Stimulated activated CD8-positive, alpha-beta memory T cell treated with anti-CD3 and anti-CD28 coated beads, Interleukin-7, amount 100 ng/mL, for 48 hours (primary cell): ENCODE data around the gene OPCML.

Experiments used
- DNase-seq, 2 donors: peaks; one replicate each; pipeline ENCODE4 v3.0.0-alpha.2; 2020; ENCODE audit warnings: low read depth in 1 of 2; ENCODE audit errors: extremely low read depth in 1 of 2

OPCML gene

GRCh38 chr11:132650969-132651720, 881.2 kb downstream of the OPCML start:
- no peak for DNase-seq

- DNase-seq: no peak
Measured at GRCh38 chr11:132649277-132649676, 883.0 kb downstream of the OPCML start.

- no peak for DNase-seq
Measured at GRCh38 chr11:132648851-132649250, 883.5 kb downstream of the OPCML start.

- no peak for DNase-seq
Measured at GRCh38 chr11:132646890-132647289, 885.4 kb downstream of the OPCML start.

- DNase-seq: no peak
Measured at GRCh38 chr11:132644520-132645239, 887.6 kb downstream of the OPCML start.

DNA sequence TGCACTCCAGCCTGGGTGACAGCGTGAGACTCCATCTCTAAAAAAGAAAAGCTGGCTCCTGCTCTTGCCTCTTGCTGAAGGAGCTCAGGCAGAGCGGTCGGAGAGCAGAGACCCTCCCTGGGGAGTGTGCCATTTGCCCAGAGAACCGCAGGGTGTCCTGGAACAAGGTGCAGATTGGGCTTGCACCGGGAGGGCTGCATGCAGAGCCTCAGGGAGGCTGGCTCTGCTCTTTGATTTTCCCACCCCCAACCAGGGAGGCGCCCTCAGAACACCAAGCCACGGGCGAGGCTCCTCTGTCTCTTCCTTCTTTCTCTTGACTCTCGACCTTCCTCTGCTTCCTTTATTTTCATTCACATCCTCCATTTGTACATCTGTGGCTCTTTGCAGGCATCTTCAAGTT, 889.1 kb downstream of the OPCML start:
- DNase-seq: no peak

DNA sequence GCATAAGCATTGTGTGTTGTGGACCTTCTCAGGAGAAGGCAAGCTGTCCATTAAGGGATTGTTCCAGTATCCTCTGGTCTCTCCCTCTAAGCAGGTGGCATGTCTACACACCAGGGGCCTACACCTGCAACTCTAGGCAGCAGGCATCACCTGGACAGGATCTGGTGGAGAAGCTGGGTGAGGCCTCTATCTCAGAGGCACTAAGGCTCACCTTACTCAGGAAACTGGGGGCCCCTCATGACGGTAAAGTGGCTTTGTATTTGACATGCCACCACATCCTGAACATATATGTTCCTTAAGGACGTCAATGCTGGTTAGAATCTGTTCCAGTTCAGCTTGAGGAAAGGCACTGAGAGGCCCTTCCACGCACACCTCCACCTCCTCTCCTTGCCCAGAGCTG, 891.3 kb downstream of the OPCML start:
- no peak for DNase-seq

GRCh38 chr11:132639986-132640385, 892.3 kb downstream of the OPCML start:
- no peak for DNase-seq

DNA sequence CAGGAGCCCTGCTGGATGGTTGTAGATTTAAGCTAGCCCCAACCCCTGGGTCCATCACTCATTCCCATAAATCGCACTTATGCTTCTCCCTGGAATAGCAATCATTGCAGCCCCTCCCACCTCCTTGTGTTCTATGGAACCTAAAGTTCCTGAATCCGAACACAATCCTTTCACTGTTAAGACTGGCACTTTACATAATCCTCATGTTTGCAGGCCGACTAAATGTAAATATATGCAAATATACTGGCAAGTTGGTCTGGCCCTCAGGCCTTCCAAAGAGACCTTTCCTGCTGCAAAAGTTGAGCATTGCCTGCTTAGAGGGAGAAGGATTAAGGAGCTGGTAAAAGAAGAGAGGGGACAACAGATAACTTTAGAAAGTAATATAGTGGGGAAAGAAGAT, 892.9 kb downstream of the OPCML start:
- DNase-seq: no peak

GRCh38 chr11:132638423-132638822, 893.9 kb downstream of the OPCML start:
- no peak for DNase-seq

DNA sequence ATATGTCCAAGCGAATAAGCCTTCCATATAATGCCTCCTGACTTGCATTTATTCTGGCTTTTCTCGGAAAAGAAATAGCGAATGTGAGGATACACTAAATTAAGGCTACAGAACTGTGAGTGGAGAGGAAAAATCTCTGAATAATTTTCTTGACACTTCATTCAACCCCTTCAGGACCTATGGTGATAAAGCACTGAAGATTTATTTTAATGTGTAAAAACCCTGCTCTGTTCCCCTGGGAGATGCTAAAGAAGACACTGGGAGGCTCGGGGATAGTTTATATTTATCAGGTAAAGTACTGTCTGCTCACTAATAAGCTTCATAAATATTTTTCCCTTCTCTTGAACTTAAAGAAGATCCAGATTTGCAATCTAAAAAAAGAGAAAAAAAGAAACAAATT, 895.8 kb downstream of the OPCML start:
- DNase-seq: no peak

GRCh38 chr11:132632641-132633124, 899.6 kb downstream of the OPCML start:
- no peak for DNase-seq

- no peak for DNase-seq
Measured at GRCh38 chr11:132631989-132632388, 900.3 kb downstream of the OPCML start.

DNA sequence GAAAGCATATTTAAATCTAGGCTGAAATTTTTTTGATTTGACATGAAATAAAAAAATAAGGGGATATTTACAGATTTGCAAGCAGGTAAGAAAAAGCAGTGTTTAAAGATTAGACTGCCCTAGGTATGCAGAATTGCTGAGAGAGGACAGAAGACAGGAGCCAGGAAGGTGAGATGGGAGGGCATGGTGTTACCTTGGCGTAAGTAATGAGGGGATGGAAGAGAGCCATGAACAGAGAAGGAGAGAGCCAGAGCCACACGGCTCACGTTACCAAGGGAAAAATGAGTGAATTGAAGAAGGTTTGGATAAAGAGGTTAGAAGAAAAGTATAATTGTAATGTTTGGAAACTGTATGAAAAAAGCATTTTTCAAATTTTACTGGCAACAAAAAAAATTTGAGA, 904.3 kb downstream of the OPCML start:
- DNase-seq: no peak

DNA sequence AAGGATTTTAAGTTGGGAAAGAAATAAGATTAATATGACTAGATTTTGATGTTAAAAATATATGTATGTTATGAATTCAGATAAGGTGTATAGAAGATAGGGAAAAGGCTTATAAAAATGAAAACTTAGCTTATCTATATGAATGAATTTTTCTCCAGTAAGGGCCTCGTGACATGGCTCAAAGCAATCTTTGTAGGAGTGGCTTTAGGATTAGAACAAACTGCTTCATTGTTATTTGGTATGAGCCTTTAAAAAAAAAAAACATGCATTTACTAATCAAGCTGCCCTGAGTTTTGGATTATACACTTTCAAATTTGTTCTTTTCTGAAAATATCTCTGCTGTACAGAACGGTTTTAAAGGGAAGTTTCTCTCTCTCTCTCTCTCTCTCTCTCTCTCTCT, 905.9 kb downstream of the OPCML start:
- DNase-seq: no peak

DNA sequence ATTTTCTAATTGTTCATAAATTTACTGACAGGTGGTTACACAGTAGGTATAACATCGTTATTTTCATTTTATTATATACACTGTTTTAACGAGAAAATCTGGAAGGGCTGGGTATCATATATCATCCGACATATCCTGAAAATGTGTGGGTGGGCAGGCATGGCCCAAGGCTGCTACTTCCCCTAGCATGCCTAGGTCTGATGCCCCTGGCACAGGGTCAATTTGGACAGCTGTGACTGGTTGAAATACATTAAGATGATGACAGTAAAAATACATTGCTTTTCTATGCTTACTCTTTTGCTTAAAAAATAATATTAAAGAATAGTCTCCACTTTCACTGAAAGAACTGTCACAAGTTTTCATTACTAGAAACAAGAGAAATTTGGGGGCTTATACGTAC, 908.8 kb downstream of the OPCML start:
- no peak for DNase-seq

DNA sequence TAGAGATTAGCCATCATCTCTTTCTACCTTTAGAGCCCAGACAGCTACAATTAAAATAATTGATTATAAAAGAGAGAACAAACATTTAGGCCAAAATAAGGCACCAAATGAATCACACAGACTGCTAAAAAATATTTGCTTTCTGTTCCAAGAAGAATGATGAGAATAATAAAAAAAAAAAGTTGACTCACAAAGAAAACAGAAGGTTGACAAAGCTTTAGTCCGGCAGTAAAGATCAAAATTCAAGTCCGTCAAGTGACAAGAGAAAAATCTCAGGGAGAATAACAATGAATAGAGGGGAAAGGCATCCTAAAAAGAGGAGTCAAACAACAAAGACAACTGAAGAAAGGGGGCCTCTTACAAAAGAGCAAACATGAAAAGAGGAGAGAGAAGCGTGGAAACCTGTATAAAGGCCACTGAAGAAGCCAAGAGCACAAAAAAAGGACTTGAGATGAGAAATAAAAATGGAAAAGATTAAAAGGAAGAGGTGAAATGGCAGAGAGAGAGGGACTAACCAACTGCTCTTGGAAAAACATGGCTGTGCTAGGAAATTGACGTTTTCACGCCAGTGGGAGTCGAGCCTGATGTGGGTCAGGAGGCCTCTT, 910.2 kb downstream of the OPCML start:
- no peak for DNase-seq

GRCh38 chr11:132620423-132620822, 911.9 kb downstream of the OPCML start:
- no peak for DNase-seq

DNA sequence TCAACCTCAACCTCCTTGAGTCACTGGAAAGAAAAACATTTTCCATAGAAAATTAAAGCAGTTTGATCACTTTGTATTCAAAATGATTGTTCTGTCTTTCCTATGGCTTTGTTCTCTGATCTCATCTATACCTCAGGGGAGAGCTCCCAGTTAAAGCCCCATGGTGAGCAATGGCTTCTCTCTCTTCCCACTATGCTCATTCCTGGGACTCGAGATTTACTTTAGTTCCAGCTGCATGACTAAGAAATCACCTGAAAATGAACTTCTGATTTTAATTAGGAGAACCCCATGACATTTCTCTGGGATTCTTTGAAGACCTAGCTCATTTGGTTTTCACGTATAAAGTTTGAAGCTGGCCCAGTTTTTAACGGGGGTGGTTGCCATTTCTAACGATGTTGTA, 921.5 kb downstream of the OPCML start:
- no peak for DNase-seq

- no peak for DNase-seq
Measured at GRCh38 chr11:132610216-132610615, 922.1 kb downstream of the OPCML start.

GRCh38 chr11:132607575-132607974, 924.7 kb downstream of the OPCML start:
- DNase-seq: no peak
